Astrocyte (in vitro differentiated cells and primary cell): ENCODE measurements around the gene LRMDA.

Experiments used
- EZH2 ChIP-seq: IDR thresholded peaks from 2 replicates; pipeline ENCODE4 v1.6.1; 2012; ENCODE audit warnings: mild to moderate bottlenecking, low read length, inconsistent platforms; ENCODE audit not compliant: insufficient read depth
- TF ChIP-seq, protein P1 (sequence below): IDR thresholded peaks from 2 replicates; pipeline ENCODE4 v1.5.1; 2011; ENCODE audit warnings: low read depth, mild to moderate bottlenecking, inconsistent platforms, low read length, moderate library complexity; ENCODE audit not compliant: insufficient read depth

DNA sequence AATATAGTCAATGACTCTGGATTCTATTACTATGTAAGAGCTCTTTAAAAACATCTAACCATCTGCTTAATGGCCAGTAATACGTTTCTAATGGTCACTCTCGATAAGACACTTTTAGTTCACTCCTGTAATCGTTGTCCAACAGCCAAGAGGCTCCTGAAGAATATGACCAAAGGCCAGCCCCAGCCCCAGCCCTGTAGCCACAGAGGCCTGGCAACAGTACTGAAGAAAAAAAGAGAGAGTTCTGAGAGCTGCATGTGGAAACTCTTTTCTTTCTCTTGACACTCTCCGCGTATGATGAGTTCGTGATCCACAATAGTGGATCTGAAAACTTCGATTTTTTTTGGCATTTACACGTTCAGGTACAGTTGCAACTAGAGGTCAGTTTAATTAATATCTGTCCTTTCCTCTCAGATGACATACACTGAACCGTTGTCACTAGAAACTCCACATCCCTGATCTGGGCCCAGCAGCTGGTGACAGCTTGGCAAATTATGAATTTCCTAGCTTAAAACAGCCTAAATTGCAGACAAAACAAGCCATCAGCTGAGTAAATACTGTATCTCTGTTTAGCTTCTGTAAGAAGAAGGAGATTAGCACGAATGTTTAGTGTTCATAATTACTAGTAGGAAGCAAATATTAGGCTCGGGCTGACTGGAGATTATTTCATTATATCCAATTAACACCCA, 456.7 kb downstream of the LRMDA start:
- TF ChIP-seq, protein P1, sequence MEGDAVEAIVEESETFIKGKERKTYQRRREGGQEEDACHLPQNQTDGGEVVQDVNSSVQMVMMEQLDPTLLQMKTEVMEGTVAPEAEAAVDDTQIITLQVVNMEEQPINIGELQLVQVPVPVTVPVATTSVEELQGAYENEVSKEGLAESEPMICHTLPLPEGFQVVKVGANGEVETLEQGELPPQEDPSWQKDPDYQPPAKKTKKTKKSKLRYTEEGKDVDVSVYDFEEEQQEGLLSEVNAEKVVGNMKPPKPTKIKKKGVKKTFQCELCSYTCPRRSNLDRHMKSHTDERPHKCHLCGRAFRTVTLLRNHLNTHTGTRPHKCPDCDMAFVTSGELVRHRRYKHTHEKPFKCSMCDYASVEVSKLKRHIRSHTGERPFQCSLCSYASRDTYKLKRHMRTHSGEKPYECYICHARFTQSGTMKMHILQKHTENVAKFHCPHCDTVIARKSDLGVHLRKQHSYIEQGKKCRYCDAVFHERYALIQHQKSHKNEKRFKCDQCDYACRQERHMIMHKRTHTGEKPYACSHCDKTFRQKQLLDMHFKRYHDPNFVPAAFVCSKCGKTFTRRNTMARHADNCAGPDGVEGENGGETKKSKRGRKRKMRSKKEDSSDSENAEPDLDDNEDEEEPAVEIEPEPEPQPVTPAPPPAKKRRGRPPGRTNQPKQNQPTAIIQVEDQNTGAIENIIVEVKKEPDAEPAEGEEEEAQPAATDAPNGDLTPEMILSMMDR: no peak
- no peak for TF ChIP-seq EZH2
